CD4-positive, alpha-beta T cell (primary cell): Measurements from ENCODE around the gene HLF. TPM values are rescaled to one million over a fixed set of nuclear protein-coding genes. Genes with fewer than 3 reads are reported as not detected.

Experiments used
- ATAC-seq: fragments of 200-7000 bp; cut with Tn5 transposase; one replicate; pipeline ENCODE4 v1.10.0; 2022; ENCODE audit warnings: mild to moderate bottlenecking; ENCODE audit not compliant: poor library complexity
- CTCF ChIA-PET: fragments of 350-600 bp; sonication (Branson Sonifier 250); formaldehyde crosslinking; loops from one replicate; lab custom pipeline; 2021; ENCODE audit warnings: antibody characterized with exemption, inconsistent platforms; lab: Charles Lee
- POLR2A ChIA-PET: fragments of 350-600 bp; sonication (Branson Sonifier 250); formaldehyde crosslinking; loops from one replicate; lab custom pipeline; 2021; ENCODE audit warnings: antibody characterized with exemption, inconsistent platforms; lab: Charles Lee
- DNase-seq, 14 experiments: peaks; one replicate each; pipeline ENCODE4 v3.0.0-alpha.2; 2013 to 2020; ENCODE audit warnings: mixed read lengths in 2 of 14
- H3K27ac ChIP-seq, 2 donors: one replicate each; pipeline versions ENCODE4 v1.5.1 to v1.7.0; 2013; ENCODE audit warnings: low read length in 2 of 2, low read depth in 1 of 2, mild to moderate bottlenecking in 1 of 2
- H3K27me3 ChIP-seq, 2 experiments: 1 replicate in 1 of 2; 2 replicates in 1 of 2; pipeline versions ENCODE4 v1.6.1 to v1.7.0; 2013; ENCODE audit warnings: low read length in 2 of 2, control low read depth in 1 of 2, mild to moderate bottlenecking in 1 of 2, moderate library complexity in 1 of 2; ENCODE audit not compliant: insufficient read depth in 2 of 2, control insufficient read depth in 1 of 2
- H3K36me3 ChIP-seq: one replicate; pipeline ENCODE4 v1.6.1; 2013; ENCODE audit warnings: low read length, control low read depth; ENCODE audit not compliant: insufficient read depth
- H3K4me1 ChIP-seq: one replicate; pipeline ENCODE4 v1.6.1; 2013; ENCODE audit warnings: low read length, control low read depth; ENCODE audit not compliant: insufficient read depth
- H3K4me3 ChIP-seq: one replicate; pipeline ENCODE4 v1.5.1; 2013; ENCODE audit warnings: mild to moderate bottlenecking, low read length, moderate library complexity
- H3K9me3 ChIP-seq, 2 experiments: 1 replicate in 1 of 2; 2 replicates in 1 of 2; pipeline versions ENCODE4 v1.6.1 to v1.7.0; 2013; ENCODE audit warnings: low read length in 2 of 2, mild to moderate bottlenecking in 2 of 2, control low read depth in 1 of 2, moderate library complexity in 1 of 2; ENCODE audit not compliant: control insufficient read depth in 1 of 2, insufficient read depth in 1 of 2
- H3K27ac Mint-ChIP-seq: one replicate; pipeline ENCODE4 v1.8.0; 2020; ENCODE audit warnings: mixed read lengths
- H3K27me3 Mint-ChIP-seq: one replicate; pipeline ENCODE4 v1.8.0; 2021; ENCODE audit warnings: mixed read lengths
- H3K36me3 Mint-ChIP-seq: one replicate; pipeline ENCODE4 v1.8.0; 2021; ENCODE audit warnings: low read depth, mixed read lengths
- H3K4me1 Mint-ChIP-seq: one replicate; pipeline ENCODE4 v1.8.0; 2021; ENCODE audit warnings: low read depth, mixed read lengths
- H3K4me3 Mint-ChIP-seq: one replicate; pipeline ENCODE4 v1.8.0; 2020; ENCODE audit warnings: mild to moderate bottlenecking, mixed read lengths
- H3K9me3 Mint-ChIP-seq: one replicate; pipeline ENCODE4 v1.8.0; 2020; ENCODE audit warnings: mixed read lengths
- intact Hi-C, 2 experiments: fragments of 100-400 bp; cut with DNase I in 1 of 2; cut with micrococcal nuclease in 1 of 2; formaldehyde crosslinking; loops; one replicate each; pipeline versions ENCODE4 v1.15.1 to v1.9.0; 2023 to 2025; cut with DNase I, micrococcal nuclease
- total RNA-seq, 174 experiments: library from RNA in 2 of 174; stranded (reverse) in 2 of 174; gene quantifications; one replicate each; pipeline ENCODE4 v1.2.3 and lab custom pipeline; 2021 to 2026
- TF ChIP-seq, protein P1 (sequence below): fragments of 200-600 bp; IDR thresholded peaks from one replicate; pipeline ENCODE4 v1.8.0; 2022; ENCODE audit warnings: antibody characterized with exemption, mild to moderate bottlenecking

The HLF gene
- total RNA-seq, 2 experiments from 2014 or later = 4.3 to 4.9 TPM

DNA sequence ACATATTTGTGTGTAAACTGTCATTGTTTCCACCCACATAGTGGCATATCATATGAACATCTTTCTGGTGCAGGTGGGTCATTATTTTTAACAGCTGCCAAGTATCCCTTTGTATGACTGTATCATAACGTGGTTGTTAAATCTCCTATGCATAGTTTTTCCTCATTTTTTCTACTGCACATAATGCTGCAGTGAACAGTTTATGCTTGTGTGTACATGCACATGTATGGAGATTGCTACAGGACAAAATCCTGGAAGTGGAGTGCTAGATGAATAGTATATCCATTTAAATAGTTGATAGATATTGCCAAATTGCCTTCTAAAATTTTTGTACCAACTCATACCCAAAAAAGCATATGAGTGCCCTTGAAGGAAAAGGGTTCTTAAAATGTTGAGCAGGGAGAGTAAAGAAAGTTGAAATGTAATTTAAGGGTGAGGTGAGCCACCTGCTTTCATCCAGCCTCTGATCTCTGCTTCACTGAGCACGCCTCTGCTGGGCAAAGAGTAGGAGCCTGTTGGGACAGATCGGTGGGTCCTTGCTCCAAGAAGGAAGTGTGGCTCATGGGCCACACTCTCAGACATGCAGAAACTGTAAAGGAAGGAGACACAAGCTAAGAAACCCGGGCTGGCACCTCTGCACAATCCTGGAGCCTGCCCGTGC, 55.3 kb downstream of the HLF start:
- H3K4me3 ChIP-seq = no peak overlapping the region
- Mint-ChIP-seq H3K4me3 (no peak overlapping the region), H3K36me3 (no peaks in the 10 kb centered on the region), H3K27ac (no peak overlapping the region), H3K27me3 (no peaks in the 10 kb centered on the region), H3K9me3 (no peaks in the 10 kb centered on the region), H3K4me1 (no peaks in the 10 kb centered on the region)
- no peaks in the 10 kb centered on the region for H3K27me3 ChIP-seq
- H3K27ac ChIP-seq = no peak overlapping the region
- DNase-seq (no peak), ATAC-seq (no peak)
- CTCF ChIA-PET = no interaction called here
- intact Hi-C loops = no loop called here
- H3K36me3 ChIP-seq = no peaks in the 10 kb centered on the region
- POLR2A ChIA-PET = no interaction called here
- TF ChIP-seq, protein P1, sequence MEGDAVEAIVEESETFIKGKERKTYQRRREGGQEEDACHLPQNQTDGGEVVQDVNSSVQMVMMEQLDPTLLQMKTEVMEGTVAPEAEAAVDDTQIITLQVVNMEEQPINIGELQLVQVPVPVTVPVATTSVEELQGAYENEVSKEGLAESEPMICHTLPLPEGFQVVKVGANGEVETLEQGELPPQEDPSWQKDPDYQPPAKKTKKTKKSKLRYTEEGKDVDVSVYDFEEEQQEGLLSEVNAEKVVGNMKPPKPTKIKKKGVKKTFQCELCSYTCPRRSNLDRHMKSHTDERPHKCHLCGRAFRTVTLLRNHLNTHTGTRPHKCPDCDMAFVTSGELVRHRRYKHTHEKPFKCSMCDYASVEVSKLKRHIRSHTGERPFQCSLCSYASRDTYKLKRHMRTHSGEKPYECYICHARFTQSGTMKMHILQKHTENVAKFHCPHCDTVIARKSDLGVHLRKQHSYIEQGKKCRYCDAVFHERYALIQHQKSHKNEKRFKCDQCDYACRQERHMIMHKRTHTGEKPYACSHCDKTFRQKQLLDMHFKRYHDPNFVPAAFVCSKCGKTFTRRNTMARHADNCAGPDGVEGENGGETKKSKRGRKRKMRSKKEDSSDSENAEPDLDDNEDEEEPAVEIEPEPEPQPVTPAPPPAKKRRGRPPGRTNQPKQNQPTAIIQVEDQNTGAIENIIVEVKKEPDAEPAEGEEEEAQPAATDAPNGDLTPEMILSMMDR = no peak
- H3K4me1 ChIP-seq = no peaks in the 10 kb centered on the region
- H3K9me3 ChIP-seq = no peaks in the 10 kb centered on the region

DNA sequence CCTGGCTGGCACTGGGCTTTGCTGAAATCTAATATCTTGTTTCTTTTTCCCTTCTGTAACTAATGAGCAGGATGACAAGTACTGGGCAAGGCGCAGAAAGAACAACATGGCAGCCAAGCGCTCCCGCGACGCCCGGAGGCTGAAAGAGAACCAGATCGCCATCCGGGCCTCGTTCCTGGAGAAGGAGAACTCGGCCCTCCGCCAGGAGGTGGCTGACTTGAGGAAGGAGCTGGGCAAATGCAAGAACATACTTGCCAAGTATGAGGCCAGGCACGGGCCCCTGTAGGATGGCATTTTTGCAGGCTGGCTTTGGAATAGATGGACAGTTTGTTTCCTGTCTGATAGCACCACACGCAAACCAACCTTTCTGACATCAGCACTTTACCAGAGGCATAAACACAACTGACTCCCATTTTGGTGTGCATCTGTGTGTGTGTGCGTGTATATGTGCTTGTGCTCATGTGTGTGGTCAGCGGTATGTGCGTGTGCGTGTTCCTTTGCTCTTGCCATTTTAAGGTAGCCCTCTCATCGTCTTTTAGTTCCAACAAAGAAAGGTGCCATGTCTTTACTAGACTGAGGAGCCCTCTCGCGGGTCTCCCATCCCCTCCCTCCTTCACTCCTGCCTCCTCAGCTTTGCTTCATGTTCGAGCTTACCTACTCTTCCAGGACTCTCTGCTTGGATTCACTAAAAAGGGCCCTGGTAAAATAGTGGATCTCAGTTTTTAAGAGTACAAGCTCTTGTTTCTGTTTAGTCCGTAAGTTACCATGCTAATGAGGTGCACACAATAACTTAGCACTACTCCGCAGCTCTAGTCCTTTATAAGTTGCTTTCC, 56.0 kb downstream of the HLF start:
- Mint-ChIP-seq H3K4me3 (no peak overlapping the region), H3K27ac (no peak overlapping the region), H3K4me1 (no peaks in the 10 kb centered on the region), H3K9me3 (no peaks in the 10 kb centered on the region), H3K36me3 (no peaks in the 10 kb centered on the region), H3K27me3 (no peaks in the 10 kb centered on the region)
- intact Hi-C loops = no loop called here
- no peak for DNase-seq
- no peak for ATAC-seq
- POLR2A ChIA-PET = no interaction called here
- Histone ChIP-seq H3K4me1 (no peaks in the 10 kb centered on the region), H3K27me3 (no peaks in the 10 kb centered on the region), H3K4me3 (no peak overlapping the region), H3K27ac (no peak overlapping the region), H3K36me3 (no peaks in the 10 kb centered on the region), H3K9me3 (no peaks in the 10 kb centered on the region)
- TF ChIP-seq, protein P1 = no peak
- CTCF ChIA-PET = no interaction called here

DNA sequence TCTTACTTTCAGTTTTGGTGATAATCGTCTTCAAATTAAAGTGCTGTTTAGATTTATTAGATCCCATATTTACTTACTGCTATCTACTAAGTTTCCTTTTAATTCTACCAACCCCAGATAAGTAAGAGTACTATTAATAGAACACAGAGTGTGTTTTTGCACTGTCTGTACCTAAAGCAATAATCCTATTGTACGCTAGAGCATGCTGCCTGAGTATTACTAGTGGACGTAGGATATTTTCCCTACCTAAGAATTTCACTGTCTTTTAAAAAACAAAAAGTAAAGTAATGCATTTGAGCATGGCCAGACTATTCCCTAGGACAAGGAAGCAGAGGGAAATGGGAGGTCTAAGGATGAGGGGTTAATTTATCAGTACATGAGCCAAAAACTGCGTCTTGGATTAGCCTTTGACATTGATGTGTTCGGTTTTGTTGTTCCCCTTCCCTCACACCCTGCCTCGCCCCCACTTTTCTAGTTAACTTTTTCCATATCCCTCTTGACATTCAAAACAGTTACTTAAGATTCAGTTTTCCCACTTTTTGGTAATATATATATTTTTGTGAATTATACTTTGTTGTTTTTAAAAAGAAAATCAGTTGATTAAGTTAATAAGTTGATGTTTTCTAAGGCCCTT, 56.8 kb downstream of the HLF start:
- Mint-ChIP-seq H3K36me3 (no peaks in the 10 kb centered on the region), H3K4me1 (no peaks in the 10 kb centered on the region), H3K4me3 (no peak overlapping the region), H3K9me3 (no peaks in the 10 kb centered on the region), H3K27me3 (no peaks in the 10 kb centered on the region), H3K27ac (no peak overlapping the region)
- ChIA-PET POLR2A (no interaction called here), CTCF (no interaction called here)
- intact Hi-C loops = no loop called here
- Histone ChIP-seq H3K4me3 (no peak overlapping the region), H3K4me1 (no peaks in the 10 kb centered on the region), H3K36me3 (no peaks in the 10 kb centered on the region), H3K9me3 (no peaks in the 10 kb centered on the region), H3K27ac (no peak overlapping the region), H3K27me3 (no peaks in the 10 kb centered on the region)
- TF ChIP-seq, protein P1 = no peak
- DNase-seq (no peak), ATAC-seq (no peak)
